GM23248 (cell line): ENCODE results near the gene ATP9A. TPM values are rescaled to one million over a fixed set of nuclear protein-coding genes. Genes with fewer than 3 reads are reported as not detected.

Source experiments
- DNase-seq: peaks from one replicate; pipeline ENCODE4 v3.0.0-alpha.2; 2015
- H2AFZ ChIP-seq: fragments of 200-600 bp; sonication (generic); 2 replicates; pipeline ENCODE4 v1.6.1; 2016; ENCODE audit warnings: antibody characterized with exemption
- H3F3A ChIP-seq: fragments of 200-600 bp; sonication (generic); 2 replicates; pipeline ENCODE4 v1.6.1; 2016; ENCODE audit warnings: mild to moderate bottlenecking, antibody characterized with exemption, mixed run types; ENCODE audit not compliant: insufficient read depth
- H3K27ac ChIP-seq: fragments of 200-600 bp; sonication (generic); 2 replicates; pipeline ENCODE4 v1.5.1; 2016; ENCODE audit warnings: mild to moderate bottlenecking
- H3K27me3 ChIP-seq: fragments of 200-600 bp; sonication (generic); replicated peaks from 2 replicates; pipeline ENCODE4 v1.6.1; 2016; ENCODE audit warnings: mild to moderate bottlenecking; ENCODE audit not compliant: insufficient read depth
- H3K36me3 ChIP-seq: fragments of 200-600 bp; sonication (generic); 2 replicates; pipeline ENCODE4 v1.6.1; 2016; ENCODE audit warnings: low read depth, mild to moderate bottlenecking
- H3K4me1 ChIP-seq: fragments of 200-600 bp; sonication (generic); 2 replicates; pipeline ENCODE4 v1.6.1; 2016; ENCODE audit warnings: mild to moderate bottlenecking; ENCODE audit not compliant: insufficient read depth
- H3K4me2 ChIP-seq: fragments of 200-600 bp; sonication (generic); one replicate; pipeline ENCODE4 v1.6.1; 2016; ENCODE audit warnings: mild to moderate bottlenecking; ENCODE audit not compliant: unreplicated experiment
- H3K4me3 ChIP-seq: fragments of 200-600 bp; sonication (generic); 2 replicates; pipeline ENCODE4 v1.5.1; 2016; ENCODE audit warnings: mild to moderate bottlenecking
- H3K79me2 ChIP-seq: fragments of 200-600 bp; sonication (generic); 2 replicates; pipeline ENCODE4 v1.6.1; 2016; ENCODE audit warnings: mild to moderate bottlenecking; ENCODE audit not compliant: insufficient read depth
- H3K9ac ChIP-seq: fragments of 200-600 bp; sonication (generic); 2 replicates; pipeline ENCODE4 v1.6.1; 2016; ENCODE audit warnings: mild to moderate bottlenecking
- H3K9me2 ChIP-seq: fragments of 200-600 bp; sonication (generic); 2 replicates; pipeline ENCODE4 v1.6.1; 2016; ENCODE audit warnings: mixed run types, mild to moderate bottlenecking, moderate library complexity; ENCODE audit not compliant: insufficient read depth
- H3K9me3 ChIP-seq: fragments of 200-600 bp; sonication (generic); one replicate; pipeline ENCODE4 v1.6.1; 2017; ENCODE audit warnings: low read depth
- H4K20me1 ChIP-seq: fragments of 200-600 bp; sonication (generic); 2 replicates; pipeline ENCODE4 v1.6.0; 2016; ENCODE audit not compliant: insufficient read depth
- EZH2 ChIP-seq: fragments of 200-600 bp; sonication (generic); IDR thresholded peaks from 2 replicates; pipeline ENCODE4 v1.6.1; 2018; ENCODE audit warnings: antibody characterized with exemption, mild to moderate bottlenecking; ENCODE audit not compliant: insufficient read depth, poor library complexity, severe bottlenecking
- EZH2phosphoT487 ChIP-seq: fragments of 200-600 bp; sonication (generic); IDR thresholded peaks from 2 replicates; pipeline ENCODE4 v1.6.1; 2018; ENCODE audit warnings: antibody characterized with exemption, moderate library complexity, mild to moderate bottlenecking, low read depth; ENCODE audit not compliant: insufficient read depth
- WGBS, 2 experiments: methylation state at CpG; one replicate each; pipeline ENCODE4 v1.1.6; 2015 to 2017; ENCODE audit warnings: low lambda C conversion rate in 2 of 2, low coverage in 1 of 2; ENCODE audit errors: missing lambda C conversion rate in 2 of 2; 5-methylcytosine and 5-hydroxymethylcytosine counted together
- in situ Hi-C: fragments of 300-500 bp; cut with MboI; formaldehyde crosslinking; loops from 2 replicates; pipeline ENCODE4 v1.15.0; 2020
- polyA plus RNA-seq: library from polyadenylated mRNA; unstranded; fragments of >200 nt; fragmentation: Nextera tagmentation; extraction: Ambion mirVana; gene quantifications from 2 replicates; pipeline ENCODE4 v1.2.1, GENCODE V29; 2016
- total RNA-seq: library from RNA; depleted of rRNA; stranded (reverse); fragments of >200 nt; shearing (Covaris generic); gene quantifications from 2 replicates; pipeline ENCODE4 v1.2.3, GENCODE V29; 2014

The ATP9A gene
- total and polyA plus RNA-seq, 2 experiments from 2014 or later = 6.9 to 15.9 TPM

DNA sequence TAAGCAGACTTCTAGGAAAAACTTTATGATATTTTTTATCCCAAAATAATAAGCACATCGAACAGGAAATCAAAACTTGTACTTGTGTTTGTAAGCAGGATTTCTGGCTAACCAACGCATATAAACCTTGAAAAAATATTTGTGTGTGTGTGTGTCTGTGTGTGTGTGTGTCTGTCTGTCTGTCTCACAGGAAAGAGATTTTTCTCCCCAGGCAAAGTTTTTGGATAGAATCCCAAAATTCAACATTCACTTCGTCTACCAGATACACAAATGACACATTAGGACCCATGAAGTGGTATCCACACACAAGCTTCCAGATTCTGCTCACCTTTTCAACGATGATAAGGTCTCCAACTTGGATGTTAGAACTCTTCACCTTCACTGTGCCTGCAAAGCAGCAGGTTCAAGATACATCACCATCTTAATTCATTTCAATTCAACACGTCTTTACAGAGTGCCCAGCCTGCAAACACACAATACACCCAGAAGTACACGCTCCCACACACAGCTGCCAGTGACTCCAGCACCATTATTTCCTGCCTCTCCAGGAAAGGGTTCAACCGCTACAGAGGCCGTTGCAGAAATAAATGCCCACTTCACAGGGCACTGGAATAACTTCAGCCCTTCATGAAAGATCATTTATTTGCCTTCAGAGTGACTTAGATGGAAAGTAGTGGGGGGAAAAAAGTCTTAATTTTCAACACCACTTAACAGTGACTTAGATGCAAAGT lies 70.9 kb downstream of the ATP9A start:
- 78 to 79% methylated on average over 8 of the region's 8 CpGs for WGBS, 2 experiments
- Histone ChIP-seq H3K4me2 (peak overlapping the region; percentile 60), H4K20me1 (no peaks in the 10 kb centered on the region), H3K9me2 (no peaks in the 10 kb centered on the region), H3K27me3 (no peaks in the 10 kb centered on the region), H3K4me3 (no peak overlapping the region), H2AFZ (no peak overlapping the region), H3K36me3 (no peaks in the 10 kb centered on the region), H3K79me2 (no peaks in the 10 kb centered on the region), H3K9ac (no peak overlapping the region), H3F3A (no peaks in the 10 kb centered on the region), H3K9me3 (no peaks in the 10 kb centered on the region), H3K4me1 (peaks cover 18% of the 10 kb centered on the region), H3K27ac (no peak overlapping the region)
- TF ChIP-seq EZH2 (no peak), EZH2phosphoT487 (no peak)
- DNase-seq = no peak
- in situ Hi-C loops = no loop called here

DNA sequence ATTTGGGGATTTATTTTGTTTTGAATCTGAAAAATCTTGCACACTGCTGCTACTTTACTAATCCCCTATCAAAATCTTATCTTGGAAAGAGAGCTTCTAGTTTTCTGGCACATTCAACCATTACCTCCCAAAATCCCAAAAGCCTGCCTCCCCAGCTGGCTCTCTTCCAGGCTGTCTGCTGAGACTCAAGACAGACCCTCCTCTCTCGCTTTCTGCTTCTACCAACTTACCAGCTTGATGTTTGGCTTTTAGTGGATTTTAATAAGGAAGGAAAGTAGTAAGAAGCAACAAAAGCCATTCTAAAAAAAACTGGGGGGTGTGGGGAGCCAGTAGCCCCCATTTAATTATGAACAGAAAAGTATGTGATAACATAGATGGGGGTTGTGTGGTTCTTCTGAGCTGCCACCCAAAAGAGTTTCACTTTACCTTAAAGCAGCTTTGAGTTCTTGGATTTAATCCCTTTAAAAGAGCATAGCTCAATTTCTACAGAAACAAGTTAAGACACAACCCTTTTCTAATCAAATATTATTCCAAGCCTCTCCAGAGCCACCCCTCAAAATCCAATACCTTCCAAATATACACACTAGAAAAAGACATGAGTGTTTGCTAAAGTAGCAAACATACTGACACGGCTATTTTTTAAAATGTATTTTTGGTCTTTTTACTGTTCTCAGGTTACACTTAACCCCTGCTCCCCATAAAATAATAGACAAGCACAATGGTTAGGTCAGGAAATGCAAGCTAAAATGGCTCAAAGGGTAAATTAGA lies 71.7 kb downstream of the ATP9A start:
- H3K9me2 ChIP-seq = no peaks in the 10 kb centered on the region
- H3F3A ChIP-seq = no peaks in the 10 kb centered on the region
- H3K79me2 ChIP-seq = no peaks in the 10 kb centered on the region
- peak overlapping the region; percentile 60 for H3K4me2 ChIP-seq
- no peaks in the 10 kb centered on the region for H3K27me3 ChIP-seq
- peak overlapping the region; percentile 39 for H3K27ac ChIP-seq
- in situ Hi-C loops = no loop called here
- TF ChIP-seq EZH2 = no peak
- no peak for TF ChIP-seq EZH2phosphoT487
- peak overlapping the region; percentile 4; the same call in 1 of the 2 replicates for H2AFZ ChIP-seq
- H4K20me1 ChIP-seq = no peaks in the 10 kb centered on the region
- peaks cover 18% of the 10 kb centered on the region for H3K4me1 ChIP-seq
- WGBS, 2 experiments = 67% methylated on average over 2 of the region's 2 CpGs
- H3K9me3 ChIP-seq = no peaks in the 10 kb centered on the region
- peak overlapping the region; percentile 62 for H3K9ac ChIP-seq
- no peaks in the 10 kb centered on the region for H3K36me3 ChIP-seq
- peak overlapping the region; percentile 25 for H3K4me3 ChIP-seq
- peak; percentile 11 for DNase-seq

DNA sequence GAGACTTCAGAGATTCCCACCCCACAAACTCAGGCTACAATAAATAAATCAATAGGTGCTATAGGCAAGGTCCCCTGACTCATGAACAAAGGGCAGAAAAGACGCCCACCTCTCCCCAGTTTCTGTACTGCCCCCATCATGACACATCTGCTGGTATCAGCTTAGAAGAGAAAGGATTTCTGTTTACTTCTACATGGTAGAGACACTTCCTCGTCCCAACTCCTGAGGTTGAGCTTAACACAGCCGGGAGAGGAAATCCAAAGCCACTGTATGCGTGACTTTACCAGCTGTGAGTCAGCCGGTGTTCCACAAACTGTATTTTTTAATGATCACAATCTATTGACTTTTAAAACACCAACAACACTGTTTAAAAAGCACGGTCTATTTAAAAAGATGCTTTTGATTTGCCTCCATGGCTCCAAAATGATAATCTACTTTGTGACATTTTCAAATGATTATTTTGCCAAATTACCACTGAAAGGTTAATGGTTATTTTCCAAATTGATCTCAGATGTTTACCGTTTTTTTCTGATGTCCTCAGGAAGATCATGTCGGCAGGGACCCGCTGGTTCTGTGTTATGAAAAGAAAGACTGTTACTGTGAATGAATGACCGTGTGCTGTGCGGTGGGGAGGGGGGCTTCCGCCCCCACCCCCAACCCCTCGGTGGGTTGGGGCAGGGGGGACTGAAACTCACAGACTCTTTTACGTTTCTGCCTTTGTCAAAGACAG lies 72.5 kb downstream of the ATP9A start:
- no peaks in the 10 kb centered on the region for H3K36me3 ChIP-seq
- peak overlapping the region; percentile 60 for H3K4me2 ChIP-seq
- peaks cover 18% of the 10 kb centered on the region for H3K4me1 ChIP-seq
- H3K4me3 ChIP-seq = peak overlapping the region; percentile 25
- H4K20me1 ChIP-seq = no peaks in the 10 kb centered on the region
- in situ Hi-C loops = no loop called here
- peak overlapping the region; percentile 39 for H3K27ac ChIP-seq
- 27 to 37% methylated on average over 14 of the region's 14 CpGs for WGBS, 2 experiments
- no peaks in the 10 kb centered on the region for H3K79me2 ChIP-seq
- H2AFZ ChIP-seq = peak overlapping the region; percentile 4; the same call in 1 of the 2 replicates
- no peaks in the 10 kb centered on the region for H3K9me3 ChIP-seq
- TF ChIP-seq EZH2 (no peak), EZH2phosphoT487 (no peak)
- no peaks in the 10 kb centered on the region for H3K9me2 ChIP-seq
- no peaks in the 10 kb centered on the region for H3K27me3 ChIP-seq
- H3K9ac ChIP-seq = peak overlapping the region; percentile 62
- DNase-seq = peak; percentile 82
- no peaks in the 10 kb centered on the region for H3F3A ChIP-seq

DNA sequence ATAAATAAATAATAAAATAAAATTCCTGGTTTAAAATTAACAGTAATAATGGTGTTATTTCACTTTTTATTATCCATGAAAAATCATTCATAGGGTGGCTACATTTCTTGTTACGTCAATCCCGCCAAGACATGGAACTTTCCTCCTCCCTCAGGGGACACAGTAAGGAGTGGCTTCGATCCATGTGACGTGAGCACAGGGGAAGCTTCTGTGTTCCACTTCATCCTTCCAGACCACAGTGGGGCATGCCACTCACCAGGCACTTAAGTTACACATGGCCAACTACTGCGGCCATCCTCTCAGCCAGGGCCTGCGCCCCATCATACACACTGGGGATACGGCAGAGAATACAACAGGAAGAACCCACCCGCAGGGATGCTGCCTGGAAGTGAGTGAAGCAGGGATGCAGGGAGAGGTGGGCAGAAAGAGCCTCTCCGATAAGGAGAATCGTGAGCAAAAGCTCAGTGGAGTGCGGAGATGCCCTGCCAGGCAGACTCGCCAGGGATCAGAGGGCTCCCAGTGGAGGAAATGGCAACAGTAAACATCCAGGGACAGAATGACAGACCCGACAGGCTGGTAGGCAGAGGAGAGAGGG lies 75.3 kb downstream of the ATP9A start:
- no peak for TF ChIP-seq EZH2
- no peak for TF ChIP-seq EZH2phosphoT487
- in situ Hi-C loops = no loop called here
- no peaks in the 10 kb centered on the region for H3K9me2 ChIP-seq

More for the DNA sequence above, 75.3 kb downstream of the ATP9A start:
- Histone ChIP-seq H4K20me1 (no peaks in the 10 kb centered on the region), H3K9me3 (no peaks in the 10 kb centered on the region), H3K4me3 (no peak overlapping the region), H2AFZ (no peak overlapping the region), H3F3A (no peaks in the 10 kb centered on the region), H3K27ac (no peak overlapping the region), H3K4me1 (peaks cover 18% of the 10 kb centered on the region), H3K4me2 (no peak overlapping the region), H3K36me3 (no peaks in the 10 kb centered on the region), H3K79me2 (no peaks in the 10 kb centered on the region), H3K9ac (no peak overlapping the region), H3K27me3 (no peaks in the 10 kb centered on the region)
- WGBS, 2 experiments = 96 to 97% methylated on average over 13 of the region's 13 CpGs
- DNase-seq = no peak
